BE2C (cell line): ENCODE results near the gene ADH7.

Source experiments
- DNase-seq: peaks from one replicate; pipeline ENCODE4 v3.0.0-alpha.2; 2020
- H3K27me3 ChIP-seq: fragments of 250-450 bp; sonication (Bioruptor Pico); 2 replicates; pipeline ENCODE4 v1.5.1; 2020; ENCODE audit warnings: mild to moderate bottlenecking
- H3K36me3 ChIP-seq: fragments of 250-450 bp; sonication (Bioruptor Pico); 2 replicates; pipeline ENCODE4 v1.5.1; 2020; ENCODE audit warnings: mild to moderate bottlenecking
- H3K4me1 ChIP-seq: fragments of 250-450 bp; sonication (Bioruptor Pico); 2 replicates; pipeline ENCODE4 v1.5.1; 2020
- H3K4me3 ChIP-seq: 2 replicates; pipeline ENCODE4 v1.5.1; 2011; ENCODE audit warnings: low read depth, low read length
- H3K9me3 ChIP-seq: fragments of 250-450 bp; sonication (Bioruptor Pico); 2 replicates; pipeline ENCODE4 v1.5.1; 2020
- TF ChIP-seq, protein P1 (sequence below): IDR thresholded peaks from 2 replicates; pipeline ENCODE4 v1.5.1; 2012; ENCODE audit warnings: mild to moderate bottlenecking, low read depth, low read length

ADH7 gene

DNA sequence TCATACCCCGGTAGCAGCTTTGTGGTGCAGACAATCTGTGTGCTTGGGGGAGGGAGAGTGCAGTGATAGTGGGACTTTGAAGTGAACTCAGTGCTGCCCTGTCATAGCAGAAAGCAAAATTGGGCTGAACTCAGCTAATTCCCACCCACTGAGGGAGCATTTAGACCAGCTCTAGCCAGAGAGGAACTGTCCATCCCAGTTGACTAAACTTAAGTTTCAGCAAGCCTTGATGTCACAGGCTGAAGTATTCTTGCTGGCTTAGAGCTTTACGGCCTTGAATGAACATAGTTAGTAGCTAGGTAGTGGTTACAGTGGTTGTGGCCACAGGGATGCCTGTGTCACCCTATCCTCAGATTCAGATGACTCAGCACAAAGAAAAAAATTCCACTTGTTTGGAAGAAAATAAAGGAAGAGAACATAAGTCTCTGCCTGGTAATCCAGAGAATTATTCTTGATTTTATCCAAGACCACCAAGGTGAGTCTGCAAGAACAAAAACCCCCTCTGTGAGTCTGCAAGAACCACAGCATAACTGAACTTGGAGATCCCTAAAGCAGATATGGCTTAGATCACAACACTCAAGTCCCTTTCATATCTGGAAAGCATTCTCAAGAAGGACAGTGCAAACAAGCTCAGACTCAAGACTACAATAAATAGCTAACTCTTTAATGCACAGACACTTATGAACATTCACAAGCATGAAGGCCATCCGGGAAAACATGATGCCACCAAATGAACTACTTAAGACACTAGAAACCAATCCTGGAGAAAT, 39.4 kb downstream of the ADH7 start:
- TF ChIP-seq, protein P1, sequence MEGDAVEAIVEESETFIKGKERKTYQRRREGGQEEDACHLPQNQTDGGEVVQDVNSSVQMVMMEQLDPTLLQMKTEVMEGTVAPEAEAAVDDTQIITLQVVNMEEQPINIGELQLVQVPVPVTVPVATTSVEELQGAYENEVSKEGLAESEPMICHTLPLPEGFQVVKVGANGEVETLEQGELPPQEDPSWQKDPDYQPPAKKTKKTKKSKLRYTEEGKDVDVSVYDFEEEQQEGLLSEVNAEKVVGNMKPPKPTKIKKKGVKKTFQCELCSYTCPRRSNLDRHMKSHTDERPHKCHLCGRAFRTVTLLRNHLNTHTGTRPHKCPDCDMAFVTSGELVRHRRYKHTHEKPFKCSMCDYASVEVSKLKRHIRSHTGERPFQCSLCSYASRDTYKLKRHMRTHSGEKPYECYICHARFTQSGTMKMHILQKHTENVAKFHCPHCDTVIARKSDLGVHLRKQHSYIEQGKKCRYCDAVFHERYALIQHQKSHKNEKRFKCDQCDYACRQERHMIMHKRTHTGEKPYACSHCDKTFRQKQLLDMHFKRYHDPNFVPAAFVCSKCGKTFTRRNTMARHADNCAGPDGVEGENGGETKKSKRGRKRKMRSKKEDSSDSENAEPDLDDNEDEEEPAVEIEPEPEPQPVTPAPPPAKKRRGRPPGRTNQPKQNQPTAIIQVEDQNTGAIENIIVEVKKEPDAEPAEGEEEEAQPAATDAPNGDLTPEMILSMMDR, result no peak
- Histone ChIP-seq H3K4me3 (no peak overlapping the region), H3K4me1 (no peaks in the 10 kb centered on the region), H3K9me3 (no peaks in the 10 kb centered on the region), H3K36me3 (no peaks in the 10 kb centered on the region), H3K27me3 (no peaks in the 10 kb centered on the region)
- no peak for DNase-seq

DNA sequence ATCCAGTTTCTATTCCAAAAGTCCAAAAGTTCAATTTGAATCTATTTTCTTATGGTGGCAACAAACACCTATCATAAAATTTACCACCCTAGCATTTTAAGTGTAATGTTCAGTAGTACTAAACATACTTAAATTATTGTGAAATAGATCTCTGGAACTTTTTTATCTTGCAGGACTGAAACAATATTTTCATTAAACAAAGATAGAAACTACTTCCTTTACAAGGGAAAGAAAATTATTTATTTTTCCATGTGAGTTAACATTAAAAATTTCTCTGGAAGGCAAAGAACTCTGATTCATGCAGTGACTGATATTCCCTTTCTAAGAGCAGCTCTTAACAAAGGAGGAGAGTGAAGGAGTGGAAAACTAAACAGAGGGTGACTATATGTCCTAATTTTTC, 40.2 kb downstream of the ADH7 start:
- no peaks in the 10 kb centered on the region for H3K9me3 ChIP-seq
- TF ChIP-seq, protein P1, result no peak
- no peaks in the 10 kb centered on the region for H3K4me1 ChIP-seq
- H3K27me3 ChIP-seq, result no peaks in the 10 kb centered on the region
- no peak for DNase-seq
- H3K36me3 ChIP-seq, result no peaks in the 10 kb centered on the region
- H3K4me3 ChIP-seq, result no peak overlapping the region

DNA sequence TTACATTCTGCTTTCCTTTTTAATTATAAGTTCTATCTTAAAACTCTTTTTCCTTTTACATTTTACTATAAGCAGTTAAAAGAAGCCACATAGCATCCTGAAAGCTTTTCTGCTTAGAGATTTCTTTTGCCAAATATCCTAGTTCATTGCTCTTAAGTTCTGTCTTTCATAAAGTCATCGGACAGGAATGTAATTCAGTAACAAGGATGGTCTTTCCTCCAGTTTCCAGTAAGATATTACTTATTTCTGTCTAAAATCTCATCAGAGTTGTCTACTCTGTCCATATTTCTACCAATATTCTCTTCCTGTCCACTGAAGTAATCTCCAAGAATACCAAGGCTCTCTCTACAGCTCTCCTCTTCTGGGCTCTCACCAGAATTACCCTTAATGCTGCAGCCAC, 45.1 kb downstream of the ADH7 start:
- Histone ChIP-seq H3K4me1 (no peaks in the 10 kb centered on the region), H3K4me3 (no peak overlapping the region), H3K27me3 (no peaks in the 10 kb centered on the region), H3K9me3 (no peaks in the 10 kb centered on the region), H3K36me3 (no peaks in the 10 kb centered on the region)
- TF ChIP-seq, protein P1, result no peak
- DNase-seq, result no peak

DNA sequence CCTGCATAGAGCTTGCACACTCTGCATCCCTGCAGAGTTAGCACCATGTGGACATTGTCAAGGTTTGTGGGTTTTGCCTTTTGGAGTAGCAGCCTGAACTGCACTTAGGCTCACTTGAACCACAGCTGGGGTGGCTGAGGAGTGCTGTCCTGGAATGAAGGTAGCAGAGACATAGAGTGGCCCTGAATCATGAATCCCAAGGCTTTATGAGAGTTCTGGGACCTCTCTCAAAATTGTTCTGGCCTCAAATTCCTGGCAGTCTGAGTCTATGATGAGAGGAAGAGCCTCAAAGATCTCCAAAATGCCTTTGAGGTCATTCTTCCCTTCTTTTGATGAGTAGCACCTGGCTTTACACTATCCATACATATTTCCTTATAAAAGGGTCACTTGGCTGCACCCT, 45.5 kb downstream of the ADH7 start:
- TF ChIP-seq, protein P1, result no peak
- no peaks in the 10 kb centered on the region for H3K4me1 ChIP-seq

DNA sequence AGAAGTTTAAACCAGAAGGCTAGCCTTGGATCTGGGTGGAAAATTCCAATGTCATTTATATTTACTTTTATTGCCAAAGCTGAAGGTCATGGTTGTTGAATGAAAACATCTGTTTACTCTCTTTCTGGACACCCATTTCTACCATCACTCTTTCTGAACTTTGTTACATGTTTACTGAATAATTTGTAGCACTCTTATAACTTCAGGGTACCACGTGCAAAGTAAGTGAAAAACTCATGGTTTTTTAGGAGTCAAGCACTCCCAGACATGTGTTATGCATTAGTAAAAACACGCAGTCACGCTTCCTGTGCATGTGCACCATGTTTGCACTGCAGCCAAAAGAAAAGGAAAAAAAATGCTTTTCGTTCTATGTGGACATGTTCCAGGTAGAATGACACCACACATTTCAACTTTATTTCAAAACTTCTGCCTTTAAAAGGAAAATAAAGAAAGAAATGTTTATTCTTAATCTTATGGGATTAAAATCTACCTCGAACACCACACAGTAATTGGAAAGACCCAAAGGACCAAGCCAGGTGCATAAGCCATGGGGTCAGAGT, 51.2 kb downstream of the ADH7 start:
- no peak overlapping the region for H3K4me3 ChIP-seq
- no peaks in the 10 kb centered on the region for H3K4me1 ChIP-seq
- H3K9me3 ChIP-seq, result no peaks in the 10 kb centered on the region
- DNase-seq, result no peak
- no peaks in the 10 kb centered on the region for H3K36me3 ChIP-seq
- TF ChIP-seq, protein P1, result no peak
- H3K27me3 ChIP-seq, result no peaks in the 10 kb centered on the region

More for the DNA sequence above, 45.5 kb downstream of the ADH7 start:
- Histone ChIP-seq H3K27me3 (no peaks in the 10 kb centered on the region), H3K36me3 (no peaks in the 10 kb centered on the region), H3K4me3 (no peak overlapping the region), H3K9me3 (no peaks in the 10 kb centered on the region)
- DNase-seq, result no peak

DNA sequence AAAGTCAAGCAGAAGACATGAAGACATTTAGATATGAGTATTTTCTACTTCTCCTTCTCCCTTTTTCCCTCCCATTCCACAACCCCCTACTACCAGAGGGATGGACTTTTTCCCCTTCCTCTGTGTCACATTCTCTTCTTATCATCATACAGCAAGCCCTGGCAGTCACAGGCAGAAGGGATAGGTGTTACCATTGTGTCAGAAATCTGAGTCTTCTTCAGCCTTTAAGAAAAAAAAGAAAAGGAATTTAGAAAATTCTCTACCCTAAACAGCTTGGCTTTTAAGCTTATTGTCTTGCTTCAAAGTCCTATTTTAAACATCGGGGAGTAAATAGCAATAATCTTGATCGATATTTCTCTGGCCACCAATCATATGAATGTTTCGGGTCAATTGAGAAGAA, 51.7 kb downstream of the ADH7 start:
- no peaks in the 10 kb centered on the region for H3K27me3 ChIP-seq
- TF ChIP-seq, protein P1, result no peak
- no peaks in the 10 kb centered on the region for H3K36me3 ChIP-seq
- no peaks in the 10 kb centered on the region for H3K9me3 ChIP-seq
- H3K4me3 ChIP-seq, result no peak overlapping the region
- no peak for DNase-seq
- no peaks in the 10 kb centered on the region for H3K4me1 ChIP-seq
